ENCODE measurements around the gene NDUFB5. TPM values are rescaled to one million over a fixed set of nuclear protein-coding genes. Genes with fewer than 3 reads are reported as not detected.
A peak's percentile ranks its signal among the peaks of the same experiment; 100 is the strongest.

Gene NDUFB5
- total RNA-seq, 1 experiment from 2014 or later, result 142 TPM

DNA sequence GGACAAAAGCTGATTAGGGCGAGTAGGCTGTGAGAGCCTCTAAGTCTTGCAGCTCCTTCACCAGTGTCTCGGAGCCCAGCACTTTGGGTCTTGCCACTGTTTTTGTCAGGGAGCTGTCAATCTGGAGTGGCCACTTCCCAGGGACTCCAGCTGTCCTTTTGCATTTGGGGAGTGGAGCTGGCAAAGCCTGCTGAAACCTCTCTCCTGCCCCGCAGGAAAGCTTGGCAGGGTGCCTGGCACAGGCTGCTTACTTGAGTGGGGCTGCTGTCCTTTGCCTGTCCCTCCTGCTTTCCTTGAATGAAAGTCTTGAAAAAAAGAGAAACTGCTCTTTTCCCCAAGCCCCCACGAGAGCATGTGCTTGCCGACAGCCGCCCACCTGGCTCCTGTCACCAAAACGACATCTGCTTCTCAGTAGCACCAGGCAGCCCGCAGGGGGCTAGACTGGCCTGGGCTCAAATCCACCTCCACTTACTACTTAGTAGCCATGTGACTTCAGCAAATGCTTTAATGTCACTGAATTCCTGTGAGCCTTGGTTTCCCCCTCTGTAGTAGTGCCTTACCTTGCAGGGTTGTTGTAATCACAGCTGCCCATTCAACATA is 61.9 kb downstream of the NDUFB5 start:
- Histone ChIP-seq H3K9me3 (ENCODE audit: control insufficient read depth, insufficient read depth, low read depth, low read length) (no peaks in the 10 kb centered on the region), H3K27me3 (ENCODE audit: control insufficient read depth, insufficient read depth, low read length) (no peaks in the 10 kb centered on the region), H3K4me3 (ENCODE audit: low read depth in 2 of 2, low read length in 2 of 2) (no peak overlapping the region), H3K27ac (ENCODE audit: low read length) (no peak overlapping the region), H3K4me1 (ENCODE audit: control insufficient read depth, insufficient read depth, low read length) (0 out of 2 replicates have a peak, but pooled peaks cover under 1% of the 10 kb centered on the region), H3K36me3 (ENCODE audit: control insufficient read depth, insufficient read depth, low read length) (no peaks in the 10 kb centered on the region)
- in situ Hi-C loops (cut with HindIII; ENCODE audit: low pct_unique_long_range_greater_than_20kb, low sequenced_read_pairs), result no loop called here
- ATAC-seq (0 out of 2 replicates have a peak, but pooled peaks have one; percentile 33), DNase-seq (ENCODE audit: low read depth, low spot score) (no peak)
- CTCF ChIA-PET, result interaction anchor here (1.2 kb wide), 1 partner anchor 17 kb away, joined by 3 read pairs; no protein-coding TSS in a partner anchor
- TF ChIP-seq TCF7L2 (IDR thresholded peaks at IDR 0.05; ENCODE audit: low read depth, low read length), result no peak
- no peak for TF ChIP-seq POLR2AphosphoS5 (IDR thresholded peaks at IDR 0.05; ENCODE audit: low read depth, low read length)
- TF ChIP-seq, protein P1, sequence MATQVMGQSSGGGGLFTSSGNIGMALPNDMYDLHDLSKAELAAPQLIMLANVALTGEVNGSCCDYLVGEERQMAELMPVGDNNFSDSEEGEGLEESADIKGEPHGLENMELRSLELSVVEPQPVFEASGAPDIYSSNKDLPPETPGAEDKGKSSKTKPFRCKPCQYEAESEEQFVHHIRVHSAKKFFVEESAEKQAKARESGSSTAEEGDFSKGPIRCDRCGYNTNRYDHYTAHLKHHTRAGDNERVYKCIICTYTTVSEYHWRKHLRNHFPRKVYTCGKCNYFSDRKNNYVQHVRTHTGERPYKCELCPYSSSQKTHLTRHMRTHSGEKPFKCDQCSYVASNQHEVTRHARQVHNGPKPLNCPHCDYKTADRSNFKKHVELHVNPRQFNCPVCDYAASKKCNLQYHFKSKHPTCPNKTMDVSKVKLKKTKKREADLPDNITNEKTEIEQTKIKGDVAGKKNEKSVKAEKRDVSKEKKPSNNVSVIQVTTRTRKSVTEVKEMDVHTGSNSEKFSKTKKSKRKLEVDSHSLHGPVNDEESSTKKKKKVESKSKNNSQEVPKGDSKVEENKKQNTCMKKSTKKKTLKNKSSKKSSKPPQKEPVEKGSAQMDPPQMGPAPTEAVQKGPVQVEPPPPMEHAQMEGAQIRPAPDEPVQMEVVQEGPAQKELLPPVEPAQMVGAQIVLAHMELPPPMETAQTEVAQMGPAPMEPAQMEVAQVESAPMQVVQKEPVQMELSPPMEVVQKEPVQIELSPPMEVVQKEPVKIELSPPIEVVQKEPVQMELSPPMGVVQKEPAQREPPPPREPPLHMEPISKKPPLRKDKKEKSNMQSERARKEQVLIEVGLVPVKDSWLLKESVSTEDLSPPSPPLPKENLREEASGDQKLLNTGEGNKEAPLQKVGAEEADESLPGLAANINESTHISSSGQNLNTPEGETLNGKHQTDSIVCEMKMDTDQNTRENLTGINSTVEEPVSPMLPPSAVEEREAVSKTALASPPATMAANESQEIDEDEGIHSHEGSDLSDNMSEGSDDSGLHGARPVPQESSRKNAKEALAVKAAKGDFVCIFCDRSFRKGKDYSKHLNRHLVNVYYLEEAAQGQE (IDR thresholded peaks at IDR 0.05; ENCODE audit: insufficient read depth in 1 of 2, low read depth in 2 of 2, low read length in 1 of 2), result no peak
- TF ChIP-seq SIN3A (IDR thresholded peaks at IDR 0.05; ENCODE audit: borderline replicate concordance, insufficient read depth, low read depth, low read length), result no peak
- BruUV-seq (replicated peaks), result no TSS peak
- intact Hi-C loops (cut with micrococcal nuclease; ENCODE audit: unreplicated experiment), result no loop called here
- POLR2A ChIA-PET, result no interaction called here

DNA sequence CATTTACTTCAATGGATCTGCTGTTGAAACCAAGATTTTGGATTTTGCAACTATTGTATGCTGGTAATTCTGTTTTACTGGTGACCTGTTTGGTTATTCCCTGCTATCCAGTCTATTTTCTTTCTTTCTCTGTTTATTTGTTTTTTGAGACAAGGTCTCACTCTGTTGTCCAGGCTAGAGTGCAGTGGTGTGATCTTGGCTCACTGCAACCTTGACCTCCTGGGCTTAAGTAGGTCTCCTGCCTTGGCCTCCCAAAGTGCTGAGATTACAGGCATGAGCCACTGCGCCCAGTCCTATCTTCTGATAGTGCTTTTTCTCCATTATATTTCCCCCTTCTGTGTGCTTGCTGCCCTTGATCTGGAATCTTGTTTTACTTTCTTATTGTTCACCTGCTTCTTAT is 63.8 kb downstream of the NDUFB5 start:
- Histone ChIP-seq H3K9me3 (ENCODE audit: control insufficient read depth, insufficient read depth, low read depth, low read length) (no peaks in the 10 kb centered on the region), H3K4me3 (ENCODE audit: low read depth in 2 of 2, low read length in 2 of 2) (no peak overlapping the region), H3K36me3 (ENCODE audit: control insufficient read depth, insufficient read depth, low read length) (no peaks in the 10 kb centered on the region), H3K4me1 (ENCODE audit: control insufficient read depth, insufficient read depth, low read length) (0 out of 2 replicates have a peak, but pooled peaks cover 3% of the 10 kb centered on the region), H3K27me3 (ENCODE audit: control insufficient read depth, insufficient read depth, low read length) (no peaks in the 10 kb centered on the region), H3K27ac (ENCODE audit: low read length) (no peak overlapping the region)
- ChIA-PET POLR2A (no interaction called here), CTCF (no interaction called here)
- ATAC-seq, result no peak
- no peak for DNase-seq (ENCODE audit: low read depth, low spot score)
- intact Hi-C loops (cut with micrococcal nuclease; ENCODE audit: unreplicated experiment) (no loop called here), in situ Hi-C loops (cut with HindIII; ENCODE audit: low pct_unique_long_range_greater_than_20kb, low sequenced_read_pairs) (no loop called here)
- BruUV-seq (replicated peaks), result no TSS peak
- TF ChIP-seq SIN3A (IDR thresholded peaks at IDR 0.05; ENCODE audit: borderline replicate concordance, insufficient read depth, low read depth, low read length) (no peak), POLR2AphosphoS5 (IDR thresholded peaks at IDR 0.05; ENCODE audit: low read depth, low read length) (no peak), TCF7L2 (IDR thresholded peaks at IDR 0.05; ENCODE audit: low read depth, low read length) (no peak)
- TF ChIP-seq, protein P1 (IDR thresholded peaks at IDR 0.05; ENCODE audit: insufficient read depth in 1 of 2, low read depth in 2 of 2, low read length in 1 of 2), result no peak
- TF ChIP-seq, protein P2, sequence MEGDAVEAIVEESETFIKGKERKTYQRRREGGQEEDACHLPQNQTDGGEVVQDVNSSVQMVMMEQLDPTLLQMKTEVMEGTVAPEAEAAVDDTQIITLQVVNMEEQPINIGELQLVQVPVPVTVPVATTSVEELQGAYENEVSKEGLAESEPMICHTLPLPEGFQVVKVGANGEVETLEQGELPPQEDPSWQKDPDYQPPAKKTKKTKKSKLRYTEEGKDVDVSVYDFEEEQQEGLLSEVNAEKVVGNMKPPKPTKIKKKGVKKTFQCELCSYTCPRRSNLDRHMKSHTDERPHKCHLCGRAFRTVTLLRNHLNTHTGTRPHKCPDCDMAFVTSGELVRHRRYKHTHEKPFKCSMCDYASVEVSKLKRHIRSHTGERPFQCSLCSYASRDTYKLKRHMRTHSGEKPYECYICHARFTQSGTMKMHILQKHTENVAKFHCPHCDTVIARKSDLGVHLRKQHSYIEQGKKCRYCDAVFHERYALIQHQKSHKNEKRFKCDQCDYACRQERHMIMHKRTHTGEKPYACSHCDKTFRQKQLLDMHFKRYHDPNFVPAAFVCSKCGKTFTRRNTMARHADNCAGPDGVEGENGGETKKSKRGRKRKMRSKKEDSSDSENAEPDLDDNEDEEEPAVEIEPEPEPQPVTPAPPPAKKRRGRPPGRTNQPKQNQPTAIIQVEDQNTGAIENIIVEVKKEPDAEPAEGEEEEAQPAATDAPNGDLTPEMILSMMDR (IDR thresholded peaks at IDR 0.05), result no peak

All from Panc1 (cell line).